H1 (cell line): ENCODE data around the gene TEX2. TPM values are rescaled to one million over a fixed set of nuclear protein-coding genes. Genes with fewer than 3 reads are reported as not detected.

Source experiments
- CHD7 ChIP-seq: fragments of 300-600 bp; sonication (generic); IDR thresholded peaks from 2 replicates; pipeline ENCODE4 v1.7.1; 2012; ENCODE audit warnings: low read length, moderate library complexity, mild to moderate bottlenecking, inconsistent platforms; ENCODE audit not compliant: insufficient replicate concordance
- CTBP2 ChIP-seq: IDR thresholded peaks from 2 replicates; pipeline ENCODE4 v1.7.0; 2011; ENCODE audit warnings: borderline replicate concordance, mild to moderate bottlenecking, moderate library complexity, mixed read lengths, low read length; ENCODE audit not compliant: insufficient read depth, insufficient read length
- SAP30 ChIP-seq: fragments of 300-600 bp; sonication (generic); IDR thresholded peaks from 2 replicates; pipeline ENCODE4 v1.7.1; 2012; ENCODE audit warnings: low read length, moderate library complexity, mild to moderate bottlenecking, inconsistent platforms; ENCODE audit not compliant: insufficient read depth, insufficient replicate concordance
- SP4 ChIP-seq: IDR thresholded peaks from 2 replicates; pipeline ENCODE4 v1.6.1; 2012; ENCODE audit warnings: low read length, inconsistent platforms
- TAF7 ChIP-seq: optimal IDR thresholded peaks from 2 replicates; pipeline ENCODE3; 2011; ENCODE audit warnings: low read depth, mild to moderate bottlenecking, inconsistent platforms, low read length, moderate library complexity, borderline replicate concordance
- polyA plus RNA-seq, 7 experiments: library from polyadenylated mRNA; depleted of rRNA in 3 of 7; stranded (reverse) in 5 of 7; unstranded in 2 of 7; fragments of >200 nt in 5 of 7; fragments of 200-250 nt in 2 of 7; gene quantifications; 1 replicate in 5 of 7; 2 replicates in 1 of 7; 4 replicates in 1 of 7; pipeline versions ENCODE4 v1.2.1 to v1.2.3, GENCODE V29; 2011 to 2013; ENCODE audit warnings: missing spikeins in 2 of 7, mixed read lengths in 2 of 7
- total RNA-seq: library from RNA; stranded (reverse); fragmentation: NEBNext Ultra II Directional; extraction: Animal tissue kit (Norgen Biotek cat#: 25700); gene quantifications from 2 replicates; pipeline ENCODE4 v1.2.1, GENCODE V29; 2021

The TEX2 gene
- total and polyA plus RNA-seq, 2 of the 8 experiments (the other 6 are each of a cell fraction or from before 2014, with no cell fraction given) = 6.1 to 15.6 TPM

- TF ChIP-seq CHD7 (no peak), CTBP2 (no peak), TAF7 (no peak), SP4 (no peak), SAP30 (no peak)
Measured at GRCh38 chr17:64180089-64181073, 82.7 kb downstream of the TEX2 start (continued).
